NOMO-1 treated with DMSO at 0.1 percent for 48 hours (cell line): ENCODE data around the gene LSM10.

Experiments
- DNase-seq: peaks from one replicate; lab custom pipeline; 2025; ENCODE audit not compliant: unreplicated experiment; lab: John Stamatoyannopoulos, UW

The LSM10 gene

DNA sequence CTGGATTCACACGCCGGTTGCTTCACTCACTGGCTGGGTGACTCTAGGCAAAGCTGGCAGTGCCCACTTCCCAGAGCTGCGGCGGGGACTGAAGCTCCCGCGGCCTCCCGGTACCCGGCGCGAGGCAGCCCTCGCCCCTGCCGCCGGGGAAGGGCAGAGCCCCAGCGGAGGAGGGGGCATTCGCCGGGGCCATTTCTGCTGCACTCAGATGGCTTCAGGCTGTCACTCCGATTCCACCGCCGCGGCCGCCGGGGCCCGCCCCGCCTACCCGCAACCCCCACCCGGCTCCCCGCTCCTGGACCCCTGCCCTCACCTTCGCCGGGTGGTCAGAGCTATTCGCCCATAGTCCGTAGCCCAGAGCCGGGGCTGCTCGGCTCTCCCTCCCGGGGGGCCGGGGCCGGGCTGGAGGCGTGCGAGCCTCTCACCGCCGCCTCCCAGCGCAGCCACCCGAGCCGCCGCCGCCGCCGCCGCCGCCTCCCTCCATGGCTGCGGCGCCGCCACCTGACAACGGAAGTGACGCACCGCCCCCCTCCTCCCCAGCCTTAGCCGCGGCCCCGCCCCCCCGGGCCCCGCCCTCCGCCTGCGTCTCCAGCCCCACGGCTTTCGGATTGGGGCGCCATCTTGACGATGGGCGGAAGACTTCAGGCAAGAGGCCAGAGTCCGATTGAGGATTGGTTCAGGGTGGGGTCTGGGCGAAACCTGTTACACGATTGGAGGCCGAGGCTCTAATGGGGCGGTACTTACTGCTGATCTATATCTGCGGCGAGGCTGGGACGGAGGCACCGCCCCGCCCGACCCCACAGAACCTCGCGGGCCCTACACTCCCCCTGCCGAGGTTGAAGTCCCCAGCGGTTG lies 12.1 kb downstream of the LSM10 start, which contains the start of gene STK40:
Gene STK40, minus strand, starts transcription at position 515 of the 855 bp plus-strand sequence. CDS start 24,592 bp downstream, outside the sequence.
- peak; percentile 98 for DNase-seq

DNA sequence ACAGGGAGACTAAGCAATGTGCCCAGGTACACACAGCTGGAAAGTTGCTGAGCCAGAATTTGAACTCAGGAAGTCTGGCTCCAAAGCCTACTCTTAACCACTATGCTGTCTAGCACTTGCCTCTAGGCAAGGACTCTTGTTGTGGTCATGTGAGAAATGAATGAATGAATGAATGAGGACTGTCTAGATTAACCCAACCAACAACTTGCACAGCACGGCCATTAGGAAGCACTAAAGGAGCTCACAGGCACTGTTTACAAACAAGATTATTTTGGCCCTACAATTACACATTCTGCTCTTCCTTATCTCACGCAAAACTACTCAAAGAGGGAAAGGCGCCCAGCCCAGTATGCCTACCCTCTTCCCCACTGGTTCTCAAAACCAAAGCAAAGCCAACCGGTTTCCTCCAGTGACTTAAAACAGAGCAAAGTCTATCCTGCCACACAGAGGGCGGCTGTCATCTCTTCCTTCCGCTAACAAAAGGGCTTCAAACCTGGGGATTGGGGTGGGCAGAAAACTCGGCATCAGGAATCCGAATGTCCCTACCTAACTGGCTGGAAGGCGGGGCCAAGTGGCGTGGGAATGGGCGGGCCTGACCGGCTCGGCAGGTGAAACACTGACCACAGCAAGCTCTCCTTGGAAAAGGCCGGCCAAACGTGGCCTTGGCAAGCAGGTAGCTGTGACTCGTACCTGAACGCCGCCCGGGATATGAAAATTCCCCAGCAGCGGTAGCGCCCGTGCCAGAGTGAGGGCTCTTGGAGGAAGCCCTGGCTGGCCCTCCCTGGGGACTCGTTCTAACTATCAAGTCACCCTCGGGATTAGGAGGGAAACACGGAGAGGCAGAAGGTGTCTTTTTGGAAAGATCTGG lies 12.9 kb downstream of the LSM10 start:
- peak; percentile 31 for DNase-seq

GRCh38 chr1:36383240-36383639 lies 14.5 kb downstream of the LSM10 start:
- no peak for DNase-seq

GRCh38 chr1:36382669-36383068 lies 15.0 kb downstream of the LSM10 start:
- DNase-seq, result no peak

- DNase-seq, result no peak
Observed at GRCh38 chr1:36382231-36382630, 15.5 kb downstream of the LSM10 start.

DNA sequence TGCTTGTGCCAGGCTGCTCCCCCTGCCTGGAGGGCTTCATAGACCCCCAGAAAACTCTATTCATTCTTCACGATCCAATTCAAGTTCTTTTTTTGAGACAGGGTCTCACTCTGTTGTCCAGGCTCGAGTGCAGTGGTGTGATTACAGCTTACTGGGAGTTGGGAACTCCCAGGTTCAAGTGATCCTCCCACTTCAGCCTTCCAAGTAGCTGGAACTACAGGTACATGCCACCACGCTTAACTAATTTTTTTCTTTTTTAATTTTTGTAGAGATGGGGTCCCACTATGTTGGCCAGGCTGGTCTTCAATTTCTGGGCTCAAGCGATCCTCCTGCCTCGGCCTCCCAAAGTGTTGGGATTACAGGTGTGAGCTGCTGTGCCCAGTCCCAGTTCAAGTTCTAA lies 16.3 kb downstream of the LSM10 start:
- no peak for DNase-seq

- DNase-seq, result no peak
Observed at GRCh38 chr1:36380782-36381181, 16.9 kb downstream of the LSM10 start.

- no peak for DNase-seq
Observed at GRCh38 chr1:36380143-36380619, 17.5 kb downstream of the LSM10 start.

- DNase-seq, result no peak
Observed at GRCh38 chr1:36377791-36378492, 19.8 kb downstream of the LSM10 start.

DNA sequence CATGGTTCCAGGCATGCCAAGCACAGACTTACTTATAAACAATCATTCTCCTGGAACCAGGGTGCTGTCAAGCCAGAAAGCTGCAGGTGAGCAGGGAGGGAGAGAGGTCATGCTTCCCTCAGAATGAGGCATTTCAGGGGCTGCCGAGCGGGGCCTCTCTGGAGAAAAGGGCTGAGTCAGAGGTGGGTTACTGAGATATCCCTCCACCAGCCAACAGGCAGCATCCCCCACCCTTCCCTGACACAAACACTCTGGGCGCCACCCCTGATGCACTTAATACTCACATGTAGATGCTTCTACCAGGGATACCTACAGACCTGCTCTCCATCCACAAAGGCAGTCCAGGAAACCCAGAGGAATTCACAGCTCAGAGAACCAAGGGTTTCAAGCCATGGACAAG lies 25.1 kb downstream of the LSM10 start:
- no peak for DNase-seq

DNA sequence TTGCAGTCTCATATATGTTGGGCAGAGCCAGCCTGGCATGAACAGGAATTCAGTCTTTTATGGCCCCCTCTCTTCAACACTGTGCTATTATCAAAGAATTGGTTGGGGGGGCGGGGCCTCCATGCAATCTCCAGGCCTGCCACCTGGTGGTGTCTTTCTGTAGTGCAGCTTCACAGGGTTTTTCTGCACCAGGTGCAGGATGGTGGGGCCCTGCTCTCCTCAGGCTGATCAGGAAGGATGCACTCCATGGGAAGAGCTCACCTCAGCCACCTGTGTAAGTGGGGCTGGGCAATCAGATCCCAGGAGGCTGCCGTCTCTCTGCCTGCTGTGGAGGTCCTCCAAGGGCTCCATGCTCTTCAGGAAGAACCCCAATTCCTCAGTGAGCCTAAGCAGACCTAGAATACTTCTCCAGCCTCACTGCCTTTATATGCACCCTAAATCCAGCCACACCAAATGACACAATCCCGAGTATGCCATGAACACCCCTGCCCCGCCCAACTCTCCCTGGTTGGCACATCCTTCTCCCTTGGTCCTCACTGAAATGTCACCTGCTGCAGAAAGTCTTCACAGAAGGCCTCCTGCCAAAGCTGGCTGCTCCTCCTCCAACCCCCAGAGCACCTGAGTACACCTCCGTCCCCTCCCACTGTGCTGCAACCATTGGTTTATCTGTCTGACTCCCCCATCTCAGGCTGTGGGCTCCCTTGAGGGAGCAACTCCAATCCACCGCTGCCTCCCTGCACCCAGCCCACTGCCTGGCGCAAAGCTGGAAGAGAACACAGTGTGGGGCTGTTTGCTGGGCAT lies 28.4 kb downstream of the LSM10 start:
- peak; percentile 39 for DNase-seq

- DNase-seq, result no peak
Observed at GRCh38 chr1:36367798-36368197, 29.9 kb downstream of the LSM10 start.

- no peak for DNase-seq
Observed at GRCh38 chr1:36367066-36367465, 30.6 kb downstream of the LSM10 start.

DNA sequence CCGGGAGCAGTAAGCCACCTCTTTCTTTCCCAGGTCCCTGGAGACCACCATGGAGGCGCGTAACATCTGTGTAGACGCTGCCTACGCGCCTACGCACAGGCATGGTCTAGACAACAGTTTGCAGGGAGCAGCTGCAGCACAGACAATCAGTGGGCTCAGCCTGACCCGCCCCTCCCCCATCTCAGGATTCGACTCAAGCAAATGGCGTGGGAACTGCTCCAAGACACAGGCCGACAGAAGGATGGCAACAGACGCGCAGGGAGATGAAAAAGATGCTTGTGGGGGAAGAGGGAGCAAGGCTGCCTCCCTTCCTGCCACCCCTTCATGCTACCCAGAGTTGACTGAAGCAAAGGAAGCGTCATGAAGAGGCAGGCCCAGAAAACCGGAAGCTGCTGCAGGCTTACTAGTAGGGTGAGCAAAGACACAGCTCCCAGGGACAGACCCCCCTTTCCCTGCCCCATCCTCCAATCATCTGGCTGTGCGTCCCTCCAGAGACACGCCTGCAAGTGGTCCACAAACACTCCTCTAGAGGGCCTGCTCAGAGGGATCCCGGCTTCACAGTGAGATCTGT lies 31.5 kb downstream of the LSM10 start:
- DNase-seq, result peak; percentile 5

GRCh38 chr1:36365381-36365780 lies 32.3 kb downstream of the LSM10 start:
- DNase-seq, result peak; percentile 29

GRCh38 chr1:36359911-36360550 lies 37.7 kb downstream of the LSM10 start:
- no peak for DNase-seq

DNA sequence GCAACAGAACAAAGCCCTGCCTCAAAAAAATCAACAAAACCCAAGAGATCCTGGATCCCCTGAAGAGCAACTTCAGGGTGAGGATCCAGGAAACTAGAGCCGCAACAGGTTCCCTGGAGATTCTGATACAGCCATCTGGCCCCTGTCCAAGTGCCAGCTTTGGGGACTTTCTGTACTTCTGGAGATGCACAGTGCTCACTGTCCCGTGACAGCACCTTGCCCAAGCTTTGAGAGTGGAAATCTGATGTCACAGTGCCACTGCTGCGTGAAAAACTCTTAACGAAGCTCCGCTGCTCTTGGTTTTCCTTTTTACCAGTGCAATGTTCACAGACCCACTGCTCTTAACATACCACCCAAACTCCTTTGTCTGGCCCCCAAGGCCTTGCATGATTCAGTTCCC lies 38.3 kb downstream of the LSM10 start:
- DNase-seq, result no peak

DNA sequence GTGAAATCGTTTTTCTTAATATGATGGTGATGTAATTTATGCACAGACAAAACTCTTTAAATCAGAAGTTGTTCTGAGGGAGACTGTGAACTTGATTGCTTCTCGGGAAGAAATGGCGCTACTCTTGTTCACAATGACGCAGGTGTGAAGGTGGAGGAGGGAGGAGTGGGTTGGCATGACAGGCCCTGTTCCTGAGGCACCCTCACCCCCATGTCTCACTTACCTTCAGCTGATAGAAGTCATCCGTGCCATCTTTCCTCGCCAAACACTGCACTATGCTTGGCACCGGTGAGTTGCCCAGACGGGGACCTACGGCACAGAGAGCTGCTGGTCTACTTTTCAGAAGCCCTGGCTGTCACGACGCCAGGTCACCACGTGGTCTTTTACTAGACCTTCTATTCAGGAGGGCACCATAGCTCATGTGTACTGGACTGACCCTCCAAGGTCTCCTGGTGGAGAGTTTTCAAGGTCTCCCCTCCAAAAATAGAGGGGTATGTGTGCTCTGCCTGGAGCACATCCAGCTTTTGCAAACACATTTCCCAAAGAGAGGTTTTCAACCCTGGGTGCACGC lies 39.1 kb downstream of the LSM10 start:
- no peak for DNase-seq

DNA sequence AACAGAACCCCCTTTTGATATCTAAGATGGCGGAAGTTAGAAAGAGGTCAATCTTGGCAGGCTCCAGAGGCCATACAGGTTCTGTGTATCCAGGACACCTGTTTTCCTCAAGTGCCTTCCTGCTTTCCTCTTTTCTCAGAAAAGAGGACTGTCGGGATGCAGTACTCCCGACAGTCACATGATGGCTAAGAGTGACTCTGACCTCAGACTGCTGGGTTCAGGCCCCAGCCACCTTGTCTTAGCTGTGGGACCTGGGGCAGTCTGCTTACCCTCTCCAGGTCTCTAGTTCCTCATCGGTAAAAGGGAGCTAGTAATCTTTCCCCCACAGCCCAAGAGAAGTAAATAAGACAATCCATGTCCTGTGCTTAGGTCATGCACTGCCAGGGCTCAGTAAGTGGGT lies 41.9 kb downstream of the LSM10 start:
- no peak for DNase-seq
